Measurements from ENCODE around the gene FOXM1. TPM values are rescaled to one million over a fixed set of nuclear protein-coding genes. Genes with fewer than 3 reads are reported as not detected.
A peak's percentile ranks its signal among the peaks of the same experiment; 100 is the strongest.

FOXM1 gene
- total and polyA plus RNA-seq, 12 donors: 0.79 to 8.6 (median 2.3) TPM

DNA sequence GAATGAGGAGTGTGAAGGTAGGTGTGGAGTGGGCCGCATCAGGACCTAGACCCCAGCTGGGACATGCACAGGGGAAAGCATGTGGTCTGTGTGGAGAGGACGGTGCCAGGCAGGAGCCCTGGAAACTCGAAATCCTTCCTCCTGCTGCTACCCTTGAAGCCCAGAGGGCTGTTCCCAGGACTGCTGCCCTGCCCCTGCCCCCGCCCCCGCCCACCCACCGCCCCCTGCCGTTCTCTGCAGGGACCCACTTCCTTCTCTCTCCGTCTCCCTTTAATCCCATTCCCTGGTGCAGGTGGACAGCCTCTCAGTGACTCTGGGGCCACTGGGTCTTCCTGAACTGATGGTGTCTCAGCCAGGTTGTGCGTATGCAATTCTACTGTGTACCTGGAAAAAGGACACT is 56.5 kb downstream of the FOXM1 start:
- H3K36me3 ChIP-seq (replicated peaks in 1 of 2): peaks cover 0 to 78% of the 10 kb centered on the region in 2 donors
- no peaks in the 10 kb centered on the region for H3K9me3 ChIP-seq (replicated peaks in 1 of 3)
- no peak overlapping the region for H3K27ac ChIP-seq
- H3K4me1 ChIP-seq (replicated peaks in 1 of 2): no peaks in the 10 kb centered on the region
- 82 to 88% (median 83%) methylated on average over 3 to 9 of the region's 9 CpGs for WGBS, 4 donors
- intact Hi-C loops (cut with DNase I): no loop called here
- no peak for DNase-seq
- no peak for TF ChIP-seq POLR2A (IDR thresholded peaks at IDR 0.05)
- TF ChIP-seq, protein P1, sequence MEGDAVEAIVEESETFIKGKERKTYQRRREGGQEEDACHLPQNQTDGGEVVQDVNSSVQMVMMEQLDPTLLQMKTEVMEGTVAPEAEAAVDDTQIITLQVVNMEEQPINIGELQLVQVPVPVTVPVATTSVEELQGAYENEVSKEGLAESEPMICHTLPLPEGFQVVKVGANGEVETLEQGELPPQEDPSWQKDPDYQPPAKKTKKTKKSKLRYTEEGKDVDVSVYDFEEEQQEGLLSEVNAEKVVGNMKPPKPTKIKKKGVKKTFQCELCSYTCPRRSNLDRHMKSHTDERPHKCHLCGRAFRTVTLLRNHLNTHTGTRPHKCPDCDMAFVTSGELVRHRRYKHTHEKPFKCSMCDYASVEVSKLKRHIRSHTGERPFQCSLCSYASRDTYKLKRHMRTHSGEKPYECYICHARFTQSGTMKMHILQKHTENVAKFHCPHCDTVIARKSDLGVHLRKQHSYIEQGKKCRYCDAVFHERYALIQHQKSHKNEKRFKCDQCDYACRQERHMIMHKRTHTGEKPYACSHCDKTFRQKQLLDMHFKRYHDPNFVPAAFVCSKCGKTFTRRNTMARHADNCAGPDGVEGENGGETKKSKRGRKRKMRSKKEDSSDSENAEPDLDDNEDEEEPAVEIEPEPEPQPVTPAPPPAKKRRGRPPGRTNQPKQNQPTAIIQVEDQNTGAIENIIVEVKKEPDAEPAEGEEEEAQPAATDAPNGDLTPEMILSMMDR (IDR thresholded peaks at IDR 0.05): no peak
- H3K4me3 ChIP-seq: no peak overlapping the region
- no peaks in the 10 kb centered on the region for H3K27me3 ChIP-seq

DNA sequence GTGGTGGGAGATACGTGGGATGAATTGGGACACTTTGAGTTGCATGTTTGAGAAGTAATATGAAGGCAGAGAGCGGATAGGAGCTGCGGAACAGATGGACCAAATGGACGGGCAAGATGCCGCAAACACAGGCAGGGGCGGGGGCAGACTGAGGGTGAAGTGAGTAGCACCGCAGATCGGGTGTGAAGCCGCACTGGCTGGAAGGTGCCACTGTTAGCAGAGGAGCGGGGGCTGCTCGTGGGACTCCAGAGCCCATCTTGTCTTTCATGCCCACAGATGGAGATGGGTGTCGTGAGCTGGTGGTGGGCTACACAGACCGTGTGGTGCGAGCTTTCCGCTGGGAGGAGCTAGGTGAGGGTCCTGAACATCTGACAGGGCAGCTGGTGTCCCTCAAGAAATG is 57.2 kb downstream of the FOXM1 start:
- no peak for TF ChIP-seq POLR2A (IDR thresholded peaks at IDR 0.05)
- TF ChIP-seq, protein P1 (IDR thresholded peaks at IDR 0.05): no peak
- Histone ChIP-seq H3K4me3 (no peak overlapping the region), H3K27ac (no peak overlapping the region), H3K4me1 (replicated peaks in 1 of 2) (no peaks in the 10 kb centered on the region), H3K9me3 (replicated peaks in 1 of 3) (no peaks in the 10 kb centered on the region), H3K27me3 (no peaks in the 10 kb centered on the region), H3K36me3 (replicated peaks in 1 of 2) (peaks cover 0 to 72% of the 10 kb centered on the region in 2 donors)
- intact Hi-C loops (cut with DNase I): no loop called here
- DNase-seq: no peak
- WGBS, 4 donors: 93 to 95% (median 95%) methylated on average over 15 of the region's 15 CpGs

DNA sequence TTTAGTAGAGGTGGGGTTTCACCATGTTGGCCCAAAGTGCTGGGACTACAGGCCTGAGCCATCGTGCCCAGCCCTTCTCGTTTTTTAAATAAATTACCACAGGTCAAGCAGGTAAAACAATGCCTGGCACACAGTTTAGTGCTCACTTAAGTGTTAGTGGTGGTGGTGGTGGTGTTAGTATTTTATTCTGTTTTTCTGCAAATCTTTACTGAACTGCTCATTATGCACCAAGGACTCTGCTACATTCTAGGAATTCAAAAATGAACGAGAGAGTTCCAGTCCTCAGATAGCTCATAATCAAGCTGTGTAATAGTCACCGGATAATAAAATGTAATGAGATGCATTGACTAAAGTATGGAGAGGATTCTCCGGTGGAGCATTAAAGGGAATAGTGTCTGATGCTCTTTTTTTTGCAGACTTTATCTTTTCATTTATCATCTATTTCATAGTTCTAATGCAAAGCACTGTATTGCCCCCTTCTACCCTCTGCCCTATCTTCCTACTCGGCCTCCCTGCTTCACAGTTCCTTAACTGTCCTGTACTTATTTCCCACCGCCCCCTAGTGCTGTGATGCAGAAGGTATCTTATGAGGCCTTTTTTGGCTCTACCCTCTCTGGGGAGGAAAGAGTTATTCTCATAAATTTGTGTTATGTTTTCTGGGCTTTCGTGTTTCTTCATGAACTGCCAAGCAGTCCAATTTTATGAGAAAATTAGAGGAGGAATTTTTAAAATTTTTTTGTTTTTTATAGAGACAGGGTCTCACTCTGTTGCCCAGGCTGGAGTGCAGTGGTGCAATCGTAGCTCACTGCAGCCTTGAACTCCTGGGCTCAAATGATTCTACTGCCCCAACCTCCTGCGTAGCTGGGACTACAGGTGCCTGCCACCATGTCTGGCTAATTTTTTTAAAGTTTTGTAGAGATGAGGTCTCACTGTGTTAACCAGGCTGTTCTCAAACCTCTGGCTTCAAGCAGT is 63.5 kb downstream of the FOXM1 start:
- Histone ChIP-seq H3K9me3 (replicated peaks in 1 of 3) (no peaks in the 10 kb centered on the region), H3K36me3 (replicated peaks in 1 of 2) (peaks cover 0 to 9% of the 10 kb centered on the region in 2 donors), H3K4me1 (replicated peaks in 1 of 2) (peaks cover 12 to 19% of the 10 kb centered on the region in 2 donors), H3K27ac (peak overlapping the region; percentile 73 to 99 (median 95)), H3K4me3 (peak overlapping the region in 3 of 4 donors; percentile 16 to 81 (median 80)), H3K27me3 (no peaks in the 10 kb centered on the region)
- intact Hi-C loops (cut with DNase I): no loop called here
- WGBS, 4 donors: 7 to 9% (median 8%) methylated on average over 10 of the region's 10 CpGs
- DNase-seq: peak in 6 of 7 donors; percentile 57 to 78 (median 64)
- TF ChIP-seq, protein P1 (IDR thresholded peaks at IDR 0.05): peak; percentile 25 to 72 (median 57)
- TF ChIP-seq POLR2A (IDR thresholded peaks at IDR 0.05): no peak

DNA sequence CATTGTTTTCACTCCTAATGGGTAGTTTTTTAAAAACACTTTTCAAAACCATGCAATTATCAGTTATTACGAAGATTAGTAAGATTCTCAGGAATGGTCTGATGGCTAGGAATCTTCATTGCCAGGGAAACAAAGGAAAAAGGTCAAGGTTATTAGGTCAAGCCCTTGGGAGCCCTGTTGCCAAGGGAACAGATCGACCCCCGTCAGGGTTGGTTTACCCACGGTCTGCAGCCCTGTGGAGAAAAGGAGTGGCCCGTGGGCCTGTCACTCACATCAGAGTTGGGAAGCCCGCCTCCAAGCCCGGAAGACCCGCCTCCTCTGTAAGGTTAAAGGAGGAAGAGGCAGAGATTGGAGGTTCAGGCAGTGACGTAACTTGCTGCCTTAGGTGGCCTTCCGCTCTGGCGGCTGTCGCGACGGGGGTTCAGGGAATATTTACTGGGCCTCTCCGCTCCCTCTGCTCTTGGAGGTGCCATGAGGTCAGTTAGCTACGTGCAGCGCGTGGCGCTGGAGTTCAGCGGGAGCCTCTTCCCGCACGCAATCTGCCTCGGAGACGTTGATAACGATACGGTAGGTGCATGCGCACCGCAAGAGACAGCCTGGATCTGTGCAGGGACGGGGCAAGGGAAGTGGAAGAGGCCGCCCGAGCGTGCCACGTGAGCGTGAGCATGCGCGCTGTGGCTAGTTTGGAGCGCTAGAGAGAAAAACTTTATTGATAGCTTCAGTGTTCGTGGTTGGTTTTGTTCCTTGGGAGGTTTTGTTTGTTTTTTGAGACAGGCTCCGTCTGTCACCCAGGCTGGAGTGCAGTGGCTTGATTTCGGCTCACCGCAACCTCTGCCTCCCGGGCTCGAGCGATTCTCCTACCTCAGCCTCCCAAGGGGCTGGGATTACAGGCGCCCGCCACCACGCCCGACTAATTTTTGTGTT is 64.4 kb downstream of the FOXM1 start, which contains the start of gene ITFG2:
Gene ITFG2, plus strand, starts transcription at position 379 of the 924 bp plus-strand sequence. Its CDS starts 93 bp downstream, at position 472.
- intact Hi-C loops (cut with DNase I): no loop called here
- Histone ChIP-seq H3K27me3 (no peaks in the 10 kb centered on the region), H3K36me3 (replicated peaks in 1 of 2) (no peaks in the 10 kb centered on the region), H3K27ac (peak within 1 kb of the TSS; percentile 73 to 99 (median 95)), H3K4me1 (replicated peaks in 1 of 2) (peaks cover 12 to 19% of the 10 kb centered on the region in 2 donors), H3K4me3 (peak within 1 kb of the TSS in 3 of 4 donors; percentile 20 to 81 (median 80)), H3K9me3 (replicated peaks in 1 of 3) (no peaks in the 10 kb centered on the region)
- TF ChIP-seq POLR2A (IDR thresholded peaks at IDR 0.05): peak; percentile 88 to 93
- TF ChIP-seq, protein P1 (IDR thresholded peaks at IDR 0.05): peak in 1 of 6 experiments; percentile 5
- 0 to 1% (median 0%) methylated on average over 34 to 48 of the region's 48 CpGs for WGBS, 4 donors
- DNase-seq: peak; percentile 98 to 100 (median 100)
